Kidney (tissue), 14 donors: ENCODE results near the gene MARCO. TPM values are rescaled to one million over a fixed set of nuclear protein-coding genes. Genes with fewer than 3 reads are reported as not detected.

Experiments
- DNase-seq, 5 donors: peaks; one replicate each; pipeline ENCODE4 v3.0.0-alpha.2; 2013 to 2020
- FAIRE-seq: peaks from 2 replicates; lab custom pipeline; 2012; peaks lifted over from hg19 to GRCh38; lab: Jason Lieb, UNC
- H3K27ac ChIP-seq, 2 donors: one replicate each; pipeline ENCODE4 v1.7.0; 2013; ENCODE audit warnings: low read depth in 2 of 2, low read length in 2 of 2, inconsistent platforms in 1 of 2
- H3K27me3 ChIP-seq: one replicate; pipeline ENCODE4 v1.7.1; 2013; ENCODE audit warnings: low read length, inconsistent platforms; ENCODE audit not compliant: control insufficient read depth, insufficient read depth
- H3K36me3 ChIP-seq, 3 donors: one replicate each; pipeline versions ENCODE4 v1.7.0 to v1.7.1; 2013; ENCODE audit warnings: low read length in 3 of 3, control low read depth in 1 of 3, inconsistent platforms in 1 of 3; ENCODE audit not compliant: insufficient read depth in 3 of 3, control insufficient read depth in 2 of 3
- H3K4me1 ChIP-seq, 3 donors: one replicate each; pipeline versions ENCODE4 v1.7.0 to v1.7.1; 2013; ENCODE audit warnings: low read length in 3 of 3, inconsistent platforms in 1 of 3, low read depth in 1 of 3; ENCODE audit not compliant: control insufficient read depth in 2 of 3, insufficient read depth in 2 of 3
- H3K4me3 ChIP-seq, 3 donors: one replicate each; pipeline versions ENCODE4 v1.7.0 to v1.8.1; 2013; ENCODE audit warnings: low read length in 3 of 3, control low read depth in 1 of 3, inconsistent platforms in 1 of 3
- H3K9ac ChIP-seq, 3 donors: one replicate each; pipeline versions ENCODE4 v1.7.0 to v1.7.1; 2013; ENCODE audit warnings: low read length in 3 of 3, control low read depth in 1 of 3, inconsistent platforms in 1 of 3
- H3K9me3 ChIP-seq, 3 donors: one replicate each; pipeline versions ENCODE4 v1.7.0 to v1.7.1; 2013; ENCODE audit warnings: low read length in 3 of 3, control low read depth in 1 of 3, inconsistent platforms in 1 of 3; ENCODE audit not compliant: control insufficient read depth in 2 of 3, insufficient read depth in 1 of 3
- CTCF ChIP-seq: IDR thresholded peaks from 3 replicates; pipeline ENCODE4 v1.5.1; 2012; ENCODE audit warnings: mild to moderate bottlenecking, moderate library complexity, borderline replicate concordance; ENCODE audit not compliant: insufficient read depth; ENCODE audit errors: extremely low read depth
- intact Hi-C: fragments of 100-400 bp; cut with DNase I; formaldehyde crosslinking; loops from one replicate; pipeline ENCODE4 v1.11.1; 2022
- polyA plus RNA-seq: library from polyadenylated mRNA; stranded (reverse); fragments of 350-450 nt; fragmentation: Illumina TruSeq; extraction: RNeasy Lipid Tissue Mini Kit (QIAGEN cat#74804); gene quantifications from one replicate; pipeline ENCODE4 v1.2.3, GENCODE V29; 2014; ENCODE audit warnings: low read depth, low replicate concordance; ENCODE audit not compliant: insufficient read depth
- total RNA-seq: library from RNA; stranded (reverse); fragmentation: NEBNext Ultra II Directional; extraction: Animal tissue kit (Norgen Biotek cat#: 25700); gene quantifications from one replicate; pipeline ENCODE4 v1.2.1, GENCODE V29; 2021
- donor health status: control.
- donor health status: control.
- donor health status: control.
- donor health status: control.
- donor health status: control.
- donor health status: DM: yes; HTN: yes; CAD: no.
- donor health status: Normal renal cell carcinoma (clear cell type).

Gene MARCO
- total and polyA plus RNA-seq, 2 donors from 2014 or later = 0.65 to 4.6 TPM

- no peak for FAIRE-seq
- intact Hi-C loops = no loop called here
- no peak for TF ChIP-seq CTCF
- no peaks in the 10 kb centered on the region for H3K9me3 ChIP-seq
- H3K27ac ChIP-seq = no peak overlapping the region
- H3K27me3 ChIP-seq = no peaks in the 10 kb centered on the region
- no peak overlapping the region for H3K4me3 ChIP-seq
- H3K4me1 ChIP-seq = no peaks in the 10 kb centered on the region
- no peaks in the 10 kb centered on the region for H3K36me3 ChIP-seq
- H3K9ac ChIP-seq = no peak overlapping the region
- DNase-seq = peak in 4 of 5 donors; percentile 11 to 78 (median 30)
Observed at GRCh38 chr2:118989481-118989880, 47.5 kb downstream of the MARCO start.

DNA sequence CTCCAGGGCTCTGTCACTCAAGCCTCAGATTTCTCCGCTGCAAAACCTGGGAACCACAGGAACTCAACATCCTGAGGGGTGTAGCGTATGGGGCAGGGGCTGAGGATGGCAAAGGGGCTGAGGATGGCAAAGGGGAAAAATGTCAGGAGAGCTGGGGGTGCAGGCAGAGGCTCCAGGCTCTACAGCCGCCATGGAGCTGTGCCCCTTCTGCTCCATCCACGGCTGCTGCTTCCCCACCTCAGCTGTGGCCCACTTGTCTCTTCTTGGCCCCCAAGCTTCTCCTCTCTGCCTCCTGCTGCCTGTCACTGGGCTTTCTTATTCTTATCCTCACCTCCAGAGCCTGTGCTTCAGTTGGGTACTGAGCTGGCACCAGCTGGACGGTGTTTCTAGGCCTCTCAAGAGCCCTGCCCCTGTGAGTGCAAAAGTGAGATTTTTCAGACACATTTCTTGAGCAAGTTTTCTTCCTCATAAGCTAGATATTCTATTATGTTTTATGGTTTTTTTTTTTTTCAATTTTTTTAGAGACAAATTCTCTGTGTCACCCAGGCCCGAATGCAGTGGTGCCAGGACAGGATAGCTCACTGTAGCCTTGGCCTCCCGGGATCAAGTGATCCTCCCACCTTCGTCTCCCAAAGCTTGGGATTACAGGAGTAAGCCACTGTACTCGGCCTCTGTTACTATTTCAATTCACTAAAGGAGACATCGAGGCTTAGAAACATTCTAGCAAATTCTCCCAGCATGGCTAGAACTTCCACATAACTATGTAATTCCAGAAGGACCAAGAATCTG lies 49.0 kb downstream of the MARCO start:
- Histone ChIP-seq H3K4me3 (no peak overlapping the region), H3K27ac (no peak overlapping the region)
- intact Hi-C loops = no loop called here

GRCh38 chr2:118991554-118991953 lies 49.6 kb downstream of the MARCO start:
- TF ChIP-seq CTCF = no peak
- Histone ChIP-seq H3K36me3 (no peaks in the 10 kb centered on the region), H3K9me3 (no peaks in the 10 kb centered on the region), H3K4me1 (no peaks in the 10 kb centered on the region), H3K9ac (no peak overlapping the region), H3K27me3 (no peaks in the 10 kb centered on the region), H3K4me3 (no peak overlapping the region), H3K27ac (no peak overlapping the region)
- no peak for FAIRE-seq
- DNase-seq = peak in 1 of 5 donors; percentile 17
- intact Hi-C loops = no loop called here

More for the DNA sequence above, 49.0 kb downstream of the MARCO start:
- no peaks in the 10 kb centered on the region for H3K9me3 ChIP-seq
- no peaks in the 10 kb centered on the region for H3K4me1 ChIP-seq
- FAIRE-seq = no peak
- peak in 1 of 5 donors; percentile 23 for DNase-seq
- no peak overlapping the region for H3K9ac ChIP-seq
- H3K36me3 ChIP-seq = no peaks in the 10 kb centered on the region
- TF ChIP-seq CTCF = no peak
- no peaks in the 10 kb centered on the region for H3K27me3 ChIP-seq
